NCI-H2227 (cell line): Measurements from ENCODE around the gene TWNK.
"Not testable (repeated sequence)": the region's sequence is repeated elsewhere in the genome, so short reads cannot be mapped to it uniquely, and the experiment has no call there.

Experiments
- DNase-seq: peaks from one replicate; lab custom pipeline; 2025; ENCODE audit not compliant: unreplicated experiment; lab: John Stamatoyannopoulos, UW

The TWNK gene

DNA sequence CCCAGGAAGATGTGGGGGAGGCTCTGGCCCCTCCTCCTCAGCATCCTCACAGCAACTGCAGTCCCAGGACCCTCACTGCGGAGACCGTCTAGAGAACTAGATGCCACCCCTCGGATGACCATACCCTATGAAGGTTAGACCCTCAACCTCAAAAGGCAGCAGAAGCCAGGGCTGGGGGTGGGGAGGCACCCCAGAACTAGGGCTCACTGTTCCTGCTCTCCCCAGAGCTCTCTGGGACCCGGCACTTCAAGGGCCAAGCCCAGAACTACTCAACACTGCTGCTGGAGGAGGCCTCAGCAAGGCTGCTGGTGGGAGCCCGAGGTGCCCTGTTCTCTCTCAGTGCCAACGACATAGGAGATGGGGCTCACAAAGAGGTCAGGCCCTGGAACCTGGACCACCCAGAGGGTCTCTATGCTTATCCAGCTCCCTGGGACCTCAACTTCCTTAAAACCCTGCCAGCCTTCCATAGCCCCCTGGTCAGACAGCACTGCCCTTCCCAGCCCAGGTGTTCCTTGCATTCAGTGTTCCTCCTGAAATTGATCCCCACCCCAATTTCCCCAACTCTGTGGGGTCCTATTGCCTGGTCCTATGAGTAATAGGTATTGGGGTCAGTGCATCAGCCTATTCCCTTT is 14.3 kb upstream of the TWNK start:
- no peak for DNase-seq

DNA sequence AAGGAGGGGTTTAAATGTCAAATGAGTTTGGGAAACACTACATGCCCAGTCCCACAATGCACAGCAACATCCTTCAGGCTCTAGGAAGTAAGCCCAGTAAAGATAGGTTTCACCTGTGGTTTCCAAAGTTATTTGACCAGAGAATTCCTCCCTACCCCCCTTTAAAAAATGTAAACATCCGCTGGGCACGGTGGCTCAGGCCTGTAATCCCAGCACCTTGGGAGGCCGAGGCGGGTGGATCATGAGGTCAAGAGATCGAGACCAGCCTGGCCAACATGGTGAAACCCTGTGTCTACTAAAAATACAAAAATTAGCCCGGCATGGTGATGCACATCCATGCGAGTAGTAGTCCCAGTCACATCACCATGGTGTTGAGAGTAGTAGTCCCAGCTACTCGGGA is 11.9 kb upstream of the TWNK start:
- not testable (repeated sequence) for DNase-seq

DNA sequence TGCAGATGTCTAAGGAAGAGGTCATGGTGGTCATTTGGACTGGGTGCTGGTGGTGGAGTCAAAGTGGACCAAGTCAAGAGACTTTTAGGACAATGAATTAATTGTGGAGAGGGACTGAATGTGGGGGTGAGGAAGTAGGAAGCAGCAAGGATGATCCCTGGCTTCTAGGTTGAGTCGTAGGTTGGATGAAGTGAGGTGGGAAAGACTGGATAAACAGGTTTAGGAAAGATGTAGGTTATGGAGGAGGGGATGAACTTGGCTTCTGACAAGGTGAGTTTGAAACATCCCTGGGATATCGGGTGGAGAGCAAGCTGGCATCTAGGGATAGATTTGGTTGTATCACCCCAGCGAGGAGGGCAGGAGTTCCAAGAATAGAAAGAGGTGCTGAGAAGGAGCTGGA is 10.4 kb upstream of the TWNK start:
- no peak for DNase-seq

DNA sequence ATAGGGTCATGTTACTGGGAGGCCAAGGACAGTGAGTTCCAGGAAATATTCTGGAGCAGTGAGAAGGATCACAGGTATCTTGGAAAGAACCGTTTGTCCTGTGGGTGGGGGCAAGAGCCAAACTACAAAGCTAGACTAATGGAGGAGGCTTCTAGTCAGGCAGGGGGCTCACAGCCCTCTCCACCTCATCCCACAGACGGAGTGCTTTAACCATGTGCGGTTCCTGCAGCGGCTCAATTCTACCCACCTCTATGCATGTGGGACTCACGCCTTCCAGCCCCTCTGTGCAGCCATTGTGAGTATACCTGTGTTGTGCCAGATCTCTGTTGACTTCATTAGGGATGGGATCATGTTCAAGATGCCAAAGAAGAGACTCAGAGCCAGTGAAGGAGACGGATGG is 9.9 kb upstream of the TWNK start:
- DNase-seq = no peak

DNA sequence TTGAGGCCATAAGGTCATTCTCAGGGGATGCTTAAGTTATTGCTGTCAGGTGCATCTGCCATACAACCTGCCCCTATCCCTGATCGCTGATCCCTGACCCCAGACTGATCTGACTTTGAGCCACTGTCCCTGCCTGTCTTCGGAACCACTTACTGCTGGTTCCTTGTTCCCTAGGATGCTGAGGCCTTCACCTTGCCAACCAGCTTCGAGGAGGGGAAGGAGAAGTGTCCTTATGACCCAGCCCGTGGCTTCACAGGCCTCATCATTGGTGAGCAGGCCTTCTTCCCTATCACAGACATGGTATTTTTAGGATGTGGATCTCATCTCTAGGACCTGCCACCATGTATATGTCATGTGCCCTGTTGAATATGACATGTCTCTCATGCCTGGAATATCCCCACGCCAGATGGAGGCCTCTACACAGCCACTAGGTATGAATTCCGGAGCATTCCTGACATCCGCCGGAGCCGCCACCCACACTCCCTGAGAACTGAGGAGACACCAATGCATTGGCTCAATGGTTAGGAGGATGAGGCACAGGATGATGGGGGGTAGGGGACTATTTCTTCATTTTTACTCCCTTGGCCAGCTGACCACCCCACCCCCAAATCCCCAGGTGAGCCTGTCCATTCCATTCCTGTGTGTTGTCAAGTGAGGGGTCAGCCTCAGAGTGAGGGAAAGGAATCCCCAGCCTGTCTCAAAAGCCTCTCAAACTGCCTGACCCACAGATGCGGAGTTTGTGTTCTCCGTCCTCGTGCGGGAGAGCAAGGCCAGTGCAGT is 9.0 kb upstream of the TWNK start:
- no peak for DNase-seq

DNA sequence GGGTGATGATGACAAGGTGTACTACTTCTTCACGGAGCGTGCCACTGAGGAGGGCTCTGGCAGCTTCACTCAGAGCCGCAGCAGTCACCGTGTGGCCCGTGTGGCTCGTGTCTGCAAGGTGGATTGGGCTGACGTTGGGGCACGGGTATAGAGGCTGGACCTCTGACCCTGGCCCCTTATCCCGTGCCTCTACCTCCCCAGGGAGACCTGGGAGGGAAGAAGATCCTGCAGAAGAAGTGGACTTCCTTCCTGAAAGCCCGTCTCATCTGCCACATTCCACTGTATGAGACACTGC is 8.5 kb upstream of the TWNK start:
- no peak for DNase-seq

DNA sequence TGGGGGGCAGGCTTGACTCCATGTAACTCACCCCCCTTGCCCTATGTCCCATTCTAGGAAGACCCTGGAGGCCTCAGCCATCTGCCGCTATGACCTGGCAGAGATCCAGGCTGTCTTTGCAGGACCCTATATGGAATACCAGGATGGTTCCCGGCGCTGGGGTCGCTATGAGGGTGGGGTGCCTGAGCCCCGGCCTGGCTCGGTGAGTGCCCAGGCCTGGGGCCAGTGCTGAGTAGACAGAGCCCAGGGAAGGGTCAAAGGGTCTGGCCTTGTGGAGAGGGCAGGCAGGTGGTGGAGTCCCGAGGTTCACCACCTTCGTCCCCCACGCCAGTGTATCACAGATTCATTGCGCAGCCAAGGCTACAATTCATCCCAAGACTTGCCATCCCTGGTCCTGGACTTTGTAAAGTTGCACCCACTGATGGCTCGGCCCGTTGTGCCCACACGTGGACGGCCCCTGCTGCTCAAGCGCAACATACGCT is 7.5 kb upstream of the TWNK start:
- DNase-seq = no peak

DNA sequence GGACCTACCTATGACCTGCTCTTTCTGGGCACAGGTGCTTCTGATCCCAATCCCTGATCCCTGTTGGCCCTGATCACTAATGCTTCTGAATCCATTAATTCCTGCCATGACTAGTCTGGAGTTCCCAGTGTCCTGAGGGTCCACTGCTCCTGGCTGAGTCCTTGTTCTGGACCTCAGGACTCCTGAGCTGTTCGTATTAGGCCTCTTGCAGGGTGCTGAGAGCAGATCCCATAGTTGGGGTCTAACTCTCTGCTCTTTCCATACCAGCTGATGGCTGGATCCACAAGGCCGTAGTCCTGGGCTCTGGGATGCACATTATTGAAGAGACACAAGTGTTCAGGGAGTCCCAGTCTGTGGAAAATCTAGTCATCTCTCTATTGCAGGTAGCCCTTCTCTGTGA is 7.0 kb upstream of the TWNK start:
- DNase-seq = no peak

DNA sequence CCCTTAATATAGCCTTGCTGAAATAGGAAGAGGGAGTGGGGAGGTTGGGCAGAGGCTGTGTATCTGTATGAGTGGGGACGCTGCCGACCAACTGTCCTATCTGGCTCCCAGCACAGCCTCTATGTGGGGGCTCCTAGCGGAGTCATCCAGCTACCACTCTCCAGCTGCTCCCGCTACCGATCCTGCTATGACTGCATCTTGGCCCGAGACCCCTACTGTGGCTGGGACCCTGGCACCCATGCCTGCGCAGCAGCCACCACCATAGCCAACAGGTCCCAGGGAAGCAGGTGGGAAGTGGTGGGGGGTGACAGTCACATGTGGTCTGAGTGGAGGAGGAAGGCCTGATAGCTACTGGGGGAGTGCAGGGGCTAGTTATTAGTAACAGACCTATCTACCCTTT is 6.6 kb upstream of the TWNK start:
- no peak for DNase-seq

DNA sequence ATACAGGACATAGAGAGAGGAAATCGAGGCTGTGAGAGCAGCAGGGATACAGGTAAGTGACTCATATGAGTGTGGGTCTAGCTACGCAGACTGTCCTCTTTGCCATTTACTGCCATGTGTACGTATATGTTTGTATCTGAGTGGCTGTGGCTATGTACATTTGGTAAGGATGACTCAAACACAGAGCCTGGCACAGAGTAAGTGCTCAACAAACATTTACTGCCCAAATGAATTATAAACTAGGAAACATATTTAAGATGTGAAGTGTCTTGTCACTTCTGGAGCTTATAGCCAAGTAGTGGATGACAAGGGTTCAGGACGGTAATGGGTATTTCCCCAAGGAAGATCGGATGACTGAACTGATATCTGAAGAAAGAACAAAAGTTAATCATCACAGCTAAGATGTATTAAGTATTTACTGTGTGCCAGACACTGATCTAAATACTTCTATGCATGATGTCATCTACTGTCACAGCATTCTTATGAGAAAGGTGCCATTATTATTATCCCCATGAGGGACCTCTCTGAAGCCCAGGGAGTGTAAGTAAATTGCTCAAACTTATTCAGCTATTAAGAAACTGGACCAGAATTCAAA is 6.1 kb upstream of the TWNK start:
- no peak for DNase-seq

DNA sequence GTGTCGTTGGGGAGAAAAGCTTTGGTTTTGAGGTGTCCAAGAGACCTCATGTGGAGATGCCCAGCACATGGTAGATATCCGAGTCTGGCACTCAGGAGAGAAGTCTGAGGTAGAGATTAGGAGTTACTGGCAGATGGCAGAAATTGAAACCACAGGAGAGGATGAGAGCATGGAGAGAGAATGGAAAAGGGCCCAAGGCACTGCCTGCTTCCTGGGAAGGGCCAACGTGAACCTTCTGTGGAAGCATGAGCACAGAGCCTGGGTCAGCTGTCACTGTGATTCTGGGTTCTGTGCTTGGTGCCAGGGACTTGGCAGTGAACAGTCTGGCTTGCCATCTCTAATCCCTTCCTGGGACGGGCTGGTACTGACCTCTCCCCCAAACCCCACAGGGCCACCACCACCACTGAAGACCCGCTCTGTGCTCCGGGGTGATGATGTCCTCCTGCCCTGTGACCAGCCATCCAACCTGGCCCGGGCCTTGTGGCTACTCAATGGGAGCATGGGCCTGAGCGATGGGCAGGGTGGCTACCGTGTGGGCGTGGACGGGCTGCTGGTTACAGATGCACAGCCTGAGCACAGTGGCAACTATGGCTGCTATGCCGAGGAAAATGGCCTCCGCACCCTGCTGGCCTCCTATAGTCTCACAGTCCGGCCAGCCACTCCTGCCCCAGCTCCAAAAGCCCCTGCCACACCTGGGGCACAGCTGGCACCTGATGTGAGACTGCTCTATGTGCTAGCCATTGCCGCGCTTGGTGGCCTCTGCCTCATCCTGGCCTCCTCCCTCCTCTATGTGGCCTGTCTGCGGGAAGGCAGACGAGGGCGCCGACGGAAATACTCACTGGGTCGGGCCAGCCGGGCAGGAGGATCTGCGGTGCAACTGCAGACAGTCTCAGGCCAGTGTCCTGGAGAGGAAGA is 4.2 kb upstream of the TWNK start:
- DNase-seq = no peak

DNA sequence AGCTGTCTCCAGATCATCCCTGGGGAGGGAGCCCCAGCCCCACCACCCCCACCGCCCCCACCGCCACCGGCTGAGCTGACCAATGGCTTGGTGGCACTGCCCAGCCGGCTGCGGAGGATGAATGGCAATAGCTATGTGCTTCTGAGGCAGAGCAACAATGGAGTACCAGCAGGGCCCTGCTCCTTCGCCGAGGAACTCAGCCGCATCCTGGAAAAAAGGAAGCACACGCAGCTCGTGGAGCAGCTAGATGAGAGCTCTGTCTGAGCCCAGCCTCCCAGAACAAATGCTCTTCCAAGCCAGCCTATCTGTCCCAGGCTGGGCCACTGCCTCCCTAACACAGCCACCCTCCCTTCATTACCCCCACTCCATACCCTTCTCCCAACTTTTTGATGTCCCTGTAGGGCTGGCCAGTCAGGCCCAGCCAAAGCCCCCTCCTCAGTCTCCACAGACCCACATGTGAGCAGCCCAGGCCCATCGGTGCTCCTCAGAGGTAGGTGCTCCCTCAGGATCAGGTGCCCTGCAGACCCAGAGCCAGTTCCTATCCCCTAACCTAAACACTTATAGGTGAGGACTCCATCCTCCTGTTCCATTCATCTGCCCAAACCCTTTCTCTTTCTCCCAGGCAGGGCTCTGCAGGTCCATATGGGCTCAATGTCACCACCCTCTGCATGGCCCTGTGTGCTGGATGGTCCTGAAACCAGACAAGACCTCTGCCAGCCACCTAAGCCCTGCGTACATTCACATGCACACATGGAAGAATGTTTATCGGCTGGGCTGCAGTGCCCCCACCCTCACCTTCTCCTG is 3.3 kb upstream of the TWNK start:
- no peak for DNase-seq

DNA sequence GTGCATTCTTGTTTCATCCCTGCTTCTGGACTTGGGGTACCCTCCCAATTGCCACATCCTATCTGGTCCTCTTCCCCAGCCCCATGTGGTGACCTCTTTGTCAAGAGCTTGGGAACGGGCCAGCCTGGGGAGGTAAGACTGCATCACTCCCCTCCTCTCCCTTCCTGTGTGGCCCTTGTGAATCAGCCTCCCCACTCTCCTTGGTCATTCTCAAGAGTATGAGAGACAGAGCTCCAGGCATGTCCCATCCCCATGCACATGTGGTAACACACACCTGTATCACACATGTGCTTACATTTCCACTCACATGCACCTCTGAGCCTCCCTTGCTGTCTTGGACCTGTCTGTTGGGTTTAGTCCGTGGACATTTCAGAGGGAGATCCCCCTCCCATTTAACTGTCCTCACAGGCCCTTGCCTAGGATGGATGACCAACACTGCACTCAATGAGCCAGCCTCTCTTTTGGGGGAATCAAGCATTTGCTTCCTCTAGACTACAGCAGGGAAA is 2.6 kb upstream of the TWNK start:
- no peak for DNase-seq

DNA sequence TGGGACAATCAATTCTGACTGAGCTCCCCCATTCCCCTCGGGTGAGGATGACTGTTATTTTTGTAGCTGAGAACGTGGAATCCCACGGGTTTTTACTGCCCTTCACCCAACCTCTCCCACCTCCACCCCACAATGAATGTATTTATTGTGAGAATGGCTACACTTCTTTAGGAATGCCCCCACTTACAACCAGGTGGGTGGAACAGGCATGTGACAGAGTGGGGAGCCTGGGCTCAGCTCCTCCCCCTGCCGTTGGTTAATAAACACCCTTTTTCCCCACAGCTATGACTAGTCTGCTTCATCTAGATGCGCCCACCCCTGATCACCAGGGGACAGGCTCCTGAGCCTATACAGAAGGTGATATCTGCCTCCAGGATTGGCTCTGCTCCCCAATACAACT is 2.0 kb upstream of the TWNK start:
- no peak for DNase-seq

DNA sequence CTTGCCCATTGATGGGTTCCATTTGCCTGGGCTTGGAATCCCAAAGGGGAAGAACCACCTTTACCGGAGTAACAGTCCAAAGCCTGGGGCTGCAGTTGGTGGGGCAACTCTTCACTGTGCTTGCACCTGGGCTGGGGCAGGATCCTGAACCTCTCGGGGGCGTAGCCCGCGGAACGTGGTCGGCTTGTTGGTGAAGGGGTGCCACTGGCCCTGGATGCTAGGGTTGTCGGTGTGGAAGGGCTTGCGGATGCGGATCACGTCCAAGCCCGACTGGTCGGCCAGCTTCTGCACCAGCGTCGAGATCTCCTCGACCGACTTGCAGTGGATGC is 756 bp upstream of the TWNK start:
- DNase-seq = no peak

DNA sequence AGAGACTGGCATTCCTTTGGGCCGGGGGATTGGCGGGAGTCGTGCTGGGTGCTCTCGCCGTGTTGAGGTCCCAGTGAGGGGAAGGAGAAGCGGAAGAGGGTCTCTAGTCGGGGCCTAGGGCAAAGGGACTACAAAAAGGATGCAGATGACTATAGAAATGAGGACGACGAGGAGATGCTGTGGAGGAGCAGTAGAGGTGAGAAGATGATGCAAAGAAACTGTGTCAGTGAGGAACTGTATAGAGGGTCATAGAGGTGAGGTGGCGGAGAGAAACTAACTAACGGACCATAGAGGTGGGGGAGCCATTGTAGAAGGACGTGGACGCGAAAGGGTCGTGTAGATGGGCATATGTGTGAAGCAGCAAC is 324 bp downstream of the TWNK start:
- DNase-seq = no peak

DNA sequence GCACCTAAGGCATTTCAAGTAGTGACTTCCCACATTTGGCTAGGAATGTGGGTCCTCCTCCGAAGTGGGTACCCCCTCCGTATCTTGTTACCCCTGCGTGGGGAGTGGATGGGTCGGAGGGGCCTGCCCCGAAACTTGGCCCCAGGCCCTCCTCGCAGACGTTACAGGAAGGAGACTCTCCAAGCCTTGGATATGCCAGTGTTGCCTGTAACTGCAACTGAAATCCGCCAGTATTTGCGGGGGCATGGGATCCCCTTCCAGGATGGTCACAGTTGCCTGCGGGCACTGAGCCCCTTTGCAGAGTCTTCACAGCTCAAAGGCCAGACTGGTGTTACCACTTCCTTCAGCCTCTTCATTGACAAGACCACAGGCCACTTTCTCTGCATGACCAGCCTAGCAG is 823 bp downstream of the TWNK start:
- DNase-seq = no peak

DNA sequence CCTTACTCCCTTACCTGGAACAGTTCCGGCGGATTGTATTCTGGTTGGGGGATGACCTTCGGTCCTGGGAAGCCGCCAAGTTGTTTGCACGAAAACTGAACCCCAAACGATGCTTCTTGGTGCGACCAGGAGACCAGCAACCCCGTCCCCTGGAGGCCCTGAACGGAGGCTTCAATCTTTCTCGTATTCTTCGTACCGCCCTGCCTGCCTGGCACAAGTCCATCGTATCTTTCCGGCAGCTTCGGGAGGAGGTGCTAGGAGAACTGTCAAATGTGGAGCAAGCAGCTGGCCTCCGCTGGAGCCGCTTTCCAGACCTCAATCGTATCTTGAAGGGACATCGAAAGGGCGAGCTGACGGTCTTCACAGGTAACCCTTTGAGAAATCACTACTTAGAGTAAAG is 1.7 kb downstream of the TWNK start:
- no peak for DNase-seq

DNA sequence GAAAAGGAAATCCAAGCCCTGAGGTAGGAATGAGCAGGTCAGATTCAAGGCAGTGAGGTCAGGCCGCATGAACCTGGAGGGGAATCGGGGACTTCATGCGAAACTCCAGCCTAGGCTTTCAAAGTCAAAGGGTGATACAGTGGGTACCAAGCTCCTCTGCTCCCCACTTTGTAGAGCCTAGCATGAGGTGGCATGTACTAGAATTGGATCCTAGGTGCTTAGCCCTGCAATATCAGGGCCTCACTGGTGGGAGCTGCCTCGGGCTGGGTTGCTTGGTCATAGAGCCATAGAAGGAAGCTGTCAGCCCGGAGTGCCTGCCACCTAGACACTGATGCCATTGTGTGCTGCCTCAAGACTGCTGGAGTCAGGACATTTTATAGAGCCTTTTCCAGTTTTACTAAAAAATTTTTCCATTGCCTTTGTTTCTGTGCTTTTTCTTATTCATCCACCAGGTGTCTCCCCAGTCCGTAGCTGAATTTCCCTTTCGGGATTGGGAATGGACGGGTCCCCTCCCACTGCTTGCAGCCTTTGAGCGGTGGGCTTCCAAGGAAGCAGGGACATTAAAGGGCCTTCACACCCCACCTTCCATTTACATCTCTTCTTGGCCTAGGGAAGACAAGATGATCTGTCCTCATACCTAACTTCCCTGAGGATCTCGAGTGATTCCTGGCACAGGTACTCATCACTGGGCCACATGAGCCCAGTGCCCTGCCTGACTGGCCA is 6.8 kb downstream of the TWNK start:
- DNase-seq = peak; percentile 48

DNA sequence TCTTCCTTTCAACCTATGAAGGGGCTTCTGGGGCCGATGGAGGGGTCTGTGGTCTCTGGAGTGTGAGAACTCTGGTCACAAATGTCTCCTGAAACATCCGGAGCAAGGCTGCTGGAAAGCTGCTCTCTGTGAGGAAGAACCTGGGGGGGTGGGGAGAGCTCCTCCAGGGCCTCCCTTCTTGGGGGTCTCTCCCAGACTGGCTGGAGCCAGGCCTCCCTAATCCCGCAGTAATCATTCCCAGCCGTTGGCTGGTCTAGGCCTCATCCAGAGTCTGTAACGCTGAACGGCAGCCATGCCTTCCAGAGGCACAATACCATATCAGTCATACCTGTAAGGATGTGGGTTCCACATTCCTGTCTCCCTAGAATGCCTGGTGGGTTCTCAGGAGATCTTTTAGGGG is 7.8 kb downstream of the TWNK start:
- DNase-seq = no peak
